ENCODE measurements around the gene GPD1L. TPM values are rescaled to one million over a fixed set of nuclear protein-coding genes. Genes with fewer than 3 reads are reported as not detected.
"Not testable (repeated sequence)": the region's sequence is repeated elsewhere in the genome, so short reads cannot be mapped to it uniquely, and the experiment has no call there.

The GPD1L gene
- total RNA-seq, 1 experiment from 2014 or later: 2.8 TPM

DNA sequence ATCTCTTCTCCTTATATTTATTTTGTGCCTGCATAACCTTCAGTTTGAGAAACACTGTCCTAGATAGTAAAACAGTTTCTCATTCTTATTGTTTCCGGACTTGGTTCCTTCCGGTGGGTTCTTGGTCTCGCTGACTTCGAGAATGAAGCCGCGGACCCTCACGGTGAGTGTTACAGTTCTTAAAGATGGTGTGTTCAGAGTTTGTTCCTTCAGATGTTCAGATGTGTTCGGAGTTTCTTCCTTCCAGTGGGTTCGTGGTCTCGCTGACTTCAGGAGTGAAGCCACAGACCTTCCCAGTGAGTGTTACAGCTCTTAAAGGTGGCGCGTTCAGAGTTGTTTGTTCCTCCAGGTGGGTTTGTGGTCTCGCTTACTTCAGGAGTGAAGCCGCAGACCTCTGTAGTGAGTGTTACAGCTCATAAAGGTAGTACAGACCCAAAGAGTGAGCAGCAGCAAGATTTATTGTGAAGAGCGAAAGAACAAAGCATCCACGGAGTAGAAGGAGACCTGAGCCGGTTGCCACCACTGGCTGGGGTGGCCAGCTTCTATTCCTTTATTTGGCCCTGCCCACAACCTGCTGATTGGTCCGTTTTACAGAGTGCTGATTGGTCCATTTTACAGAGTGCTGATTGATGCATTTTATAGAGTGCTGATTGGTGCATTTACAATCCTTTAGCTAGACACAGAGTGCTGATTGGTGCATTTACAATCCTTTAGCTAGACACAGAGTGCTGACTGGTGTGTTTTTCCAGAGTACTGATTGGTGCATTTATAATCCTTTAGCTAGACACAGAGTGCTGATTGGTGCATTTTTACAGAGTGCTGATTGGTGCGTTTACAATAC is 8.3 kb downstream of the GPD1L start:
- DNase-seq; H3K4me3 ChIP-seq (ENCODE audit: insufficient read depth, low read depth, low read length); H3K36me3 ChIP-seq (replicated peaks; ENCODE audit: control insufficient read depth, insufficient read depth, low read length); H3K27me3 ChIP-seq (ENCODE audit: control insufficient read depth, insufficient read depth, low read length): not testable (repeated sequence)

DNA sequence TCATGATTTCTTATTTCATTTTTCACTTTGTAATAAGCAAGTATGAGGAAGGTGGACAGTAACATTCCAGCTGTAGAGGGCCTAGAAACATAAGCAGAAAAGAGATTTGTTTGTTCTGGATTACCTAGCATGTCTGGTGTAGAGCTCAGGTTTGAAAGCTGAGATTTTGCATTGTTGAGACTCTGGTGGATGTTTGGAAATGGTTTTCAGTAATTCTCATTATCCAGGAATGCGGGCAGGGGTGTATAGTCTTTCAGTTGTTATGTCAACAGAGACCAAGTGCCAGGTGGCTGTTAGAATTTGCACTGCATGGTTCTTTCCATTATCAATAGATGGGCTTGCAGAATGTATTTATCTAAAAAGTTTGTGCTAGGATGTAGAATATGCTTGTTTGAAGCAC is 10.9 kb downstream of the GPD1L start:
- Histone ChIP-seq H3K27me3 (ENCODE audit: control insufficient read depth, insufficient read depth, low read length) (no peaks in the 10 kb centered on the region), H3K36me3 (replicated peaks; ENCODE audit: control insufficient read depth, insufficient read depth, low read length) (no peaks in the 10 kb centered on the region), H3K4me3 (ENCODE audit: insufficient read depth, low read depth, low read length) (no peak overlapping the region)
- DNase-seq: no peak

DNA sequence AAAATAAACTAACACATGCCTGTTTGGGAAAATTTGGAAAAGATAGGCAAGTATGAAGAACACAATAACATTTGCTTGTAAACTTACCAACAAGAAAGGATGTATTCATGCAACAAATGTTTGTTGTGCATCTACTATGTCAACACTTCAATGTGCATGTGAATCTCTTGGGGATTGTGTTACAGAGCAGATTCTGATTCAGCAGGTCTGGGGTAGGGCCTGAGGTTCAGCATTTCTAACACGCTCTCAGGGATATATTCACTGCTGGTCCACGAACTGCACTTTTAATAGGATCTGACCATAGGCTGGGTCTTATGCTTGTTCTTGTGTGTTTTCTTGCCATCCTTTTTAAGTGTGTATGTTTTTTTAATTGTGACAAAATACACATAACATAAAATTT is 11.8 kb downstream of the GPD1L start:
- no peaks in the 10 kb centered on the region for H3K36me3 ChIP-seq (replicated peaks; ENCODE audit: control insufficient read depth, insufficient read depth, low read length)
- H3K27me3 ChIP-seq (ENCODE audit: control insufficient read depth, insufficient read depth, low read length): no peaks in the 10 kb centered on the region
- no peak overlapping the region for H3K4me3 ChIP-seq (ENCODE audit: insufficient read depth, low read depth, low read length)
- DNase-seq: no peak

DNA sequence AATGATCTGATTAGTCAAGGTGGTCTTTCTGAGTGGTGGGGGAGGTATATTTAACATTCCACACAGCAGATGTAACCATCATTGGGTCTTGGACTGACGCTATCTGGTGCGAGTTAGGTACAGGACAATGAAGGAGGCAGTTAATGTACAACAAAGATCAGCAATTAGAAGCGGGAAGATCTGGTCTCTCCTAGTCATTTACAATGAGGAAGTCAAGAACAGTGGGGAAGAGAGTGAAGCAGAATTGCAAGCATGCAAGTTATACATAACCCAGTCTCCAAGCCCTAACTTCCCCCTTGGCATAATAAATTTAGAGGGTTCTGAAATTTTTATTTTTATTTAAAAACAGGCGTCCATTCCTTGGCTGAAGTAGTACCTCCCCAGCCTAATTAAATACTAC is 14.1 kb downstream of the GPD1L start:
- Histone ChIP-seq H3K36me3 (replicated peaks; ENCODE audit: control insufficient read depth, insufficient read depth, low read length) (no peaks in the 10 kb centered on the region), H3K4me3 (ENCODE audit: insufficient read depth, low read depth, low read length) (no peak overlapping the region)
- DNase-seq: no peak

DNA sequence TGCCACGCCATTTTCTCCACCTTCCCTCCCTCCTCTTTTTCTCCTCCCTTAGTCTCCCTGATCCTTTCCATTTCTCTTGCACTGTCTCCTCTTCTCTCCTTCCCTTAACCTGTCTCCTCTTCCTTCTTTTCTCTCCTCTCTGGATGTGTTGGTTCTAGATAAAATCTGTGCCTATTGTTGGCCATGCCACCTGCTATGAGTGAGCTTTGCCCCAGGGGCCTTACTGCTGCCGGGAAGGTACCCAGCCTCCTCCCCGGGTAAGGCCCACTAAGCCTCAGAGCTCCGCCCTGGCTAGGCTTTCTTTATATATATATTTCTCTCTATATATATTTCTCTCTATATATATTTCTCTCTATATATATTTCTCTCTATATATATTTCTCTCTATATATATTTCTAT is 14.7 kb downstream of the GPD1L start:
- Histone ChIP-seq H3K36me3 (replicated peaks; ENCODE audit: control insufficient read depth, insufficient read depth, low read length) (no peaks in the 10 kb centered on the region), H3K27me3 (ENCODE audit: control insufficient read depth, insufficient read depth, low read length) (no peaks in the 10 kb centered on the region), H3K4me3 (ENCODE audit: insufficient read depth, low read depth, low read length) (no peak overlapping the region)
- no peak for DNase-seq

More for the DNA sequence above, 14.1 kb downstream of the GPD1L start:
- no peaks in the 10 kb centered on the region for H3K27me3 ChIP-seq (ENCODE audit: control insufficient read depth, insufficient read depth, low read length)

DNA sequence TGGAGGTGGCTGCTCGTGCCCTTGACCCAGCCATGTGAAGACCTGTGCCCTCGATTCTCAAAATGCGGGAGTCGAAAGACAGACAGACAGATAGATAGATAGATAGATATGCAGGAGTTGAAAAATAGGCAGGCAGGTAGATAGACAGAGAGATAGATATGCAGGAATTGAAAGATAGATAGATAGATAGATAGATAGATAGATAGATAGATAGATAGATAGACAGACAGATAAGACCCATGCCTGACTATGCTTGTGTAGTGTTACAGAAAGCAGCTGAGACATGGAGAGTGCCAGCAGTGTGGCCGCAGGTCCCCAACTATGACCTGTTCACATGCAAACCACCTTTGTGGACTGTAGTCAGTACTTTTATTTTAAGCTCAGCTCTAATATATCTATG is 17.2 kb downstream of the GPD1L start:
- no peak for DNase-seq

DNA sequence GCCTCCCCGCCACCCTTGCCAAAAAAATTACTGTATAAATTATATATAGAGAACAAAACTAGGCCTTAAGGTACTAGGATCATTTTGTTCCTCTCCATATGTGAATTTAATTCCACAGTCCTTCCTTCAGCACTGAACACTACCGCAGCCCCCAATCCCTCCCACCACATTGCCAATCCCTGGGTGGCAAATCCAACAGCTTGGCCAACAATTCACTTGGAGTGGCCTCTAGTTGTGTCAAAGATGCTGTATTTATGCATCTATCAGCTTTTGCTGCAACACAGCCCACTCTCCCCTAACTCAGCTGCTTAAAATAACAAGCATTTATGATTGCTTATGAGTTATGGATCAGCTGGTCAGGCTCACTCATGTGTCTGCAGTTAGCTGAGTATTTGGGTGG is 18.6 kb downstream of the GPD1L start:
- Histone ChIP-seq H3K4me3 (ENCODE audit: insufficient read depth, low read depth, low read length) (no peak overlapping the region), H3K27me3 (ENCODE audit: control insufficient read depth, insufficient read depth, low read length) (no peaks in the 10 kb centered on the region), H3K36me3 (replicated peaks; ENCODE audit: control insufficient read depth, insufficient read depth, low read length) (no peaks in the 10 kb centered on the region)
- DNase-seq: no peak

More for the DNA sequence above, 17.2 kb downstream of the GPD1L start:
- Histone ChIP-seq H3K4me3 (ENCODE audit: insufficient read depth, low read depth, low read length) (no peak overlapping the region), H3K27me3 (ENCODE audit: control insufficient read depth, insufficient read depth, low read length) (no peaks in the 10 kb centered on the region), H3K36me3 (replicated peaks; ENCODE audit: control insufficient read depth, insufficient read depth, low read length) (no peaks in the 10 kb centered on the region)

DNA sequence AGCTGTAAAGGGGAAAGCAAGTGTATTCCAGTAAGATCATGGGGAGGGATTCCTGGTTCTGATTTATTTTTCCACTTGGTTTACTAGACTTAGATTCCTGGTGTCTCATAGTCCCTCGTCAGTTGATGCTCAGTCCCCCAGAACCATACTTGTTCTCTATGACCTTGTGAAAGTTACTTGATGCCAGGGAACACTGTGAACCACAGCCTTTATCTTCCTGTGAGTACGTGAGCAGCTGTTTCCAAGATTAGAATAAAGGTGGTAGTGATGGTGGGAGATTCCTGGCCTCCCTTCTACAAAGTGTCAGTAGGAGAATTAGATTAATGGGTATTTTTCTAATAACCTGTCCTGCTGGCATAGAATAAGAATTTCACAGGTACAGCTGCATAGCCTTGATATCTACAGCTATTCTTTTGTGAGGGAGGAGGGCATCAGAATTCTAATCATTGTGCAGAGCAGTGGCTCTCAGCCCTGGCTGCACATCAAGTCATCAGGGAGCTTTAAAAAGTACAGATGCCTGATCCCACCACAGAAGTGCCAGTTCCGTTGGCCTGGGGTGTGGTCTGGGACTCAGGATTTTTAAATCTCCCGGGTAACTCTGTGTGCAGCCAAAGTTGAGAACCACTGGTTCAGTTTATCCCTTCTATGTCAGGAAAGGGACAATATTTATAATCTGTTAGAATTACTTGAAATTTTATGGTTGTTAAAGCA is 20.0 kb downstream of the GPD1L start:
- H3K4me3 ChIP-seq (ENCODE audit: insufficient read depth, low read depth, low read length): no peak overlapping the region
- no peaks in the 10 kb centered on the region for H3K36me3 ChIP-seq (replicated peaks; ENCODE audit: control insufficient read depth, insufficient read depth, low read length)
- H3K27me3 ChIP-seq (ENCODE audit: control insufficient read depth, insufficient read depth, low read length): no peaks in the 10 kb centered on the region
- DNase-seq: no peak

DNA sequence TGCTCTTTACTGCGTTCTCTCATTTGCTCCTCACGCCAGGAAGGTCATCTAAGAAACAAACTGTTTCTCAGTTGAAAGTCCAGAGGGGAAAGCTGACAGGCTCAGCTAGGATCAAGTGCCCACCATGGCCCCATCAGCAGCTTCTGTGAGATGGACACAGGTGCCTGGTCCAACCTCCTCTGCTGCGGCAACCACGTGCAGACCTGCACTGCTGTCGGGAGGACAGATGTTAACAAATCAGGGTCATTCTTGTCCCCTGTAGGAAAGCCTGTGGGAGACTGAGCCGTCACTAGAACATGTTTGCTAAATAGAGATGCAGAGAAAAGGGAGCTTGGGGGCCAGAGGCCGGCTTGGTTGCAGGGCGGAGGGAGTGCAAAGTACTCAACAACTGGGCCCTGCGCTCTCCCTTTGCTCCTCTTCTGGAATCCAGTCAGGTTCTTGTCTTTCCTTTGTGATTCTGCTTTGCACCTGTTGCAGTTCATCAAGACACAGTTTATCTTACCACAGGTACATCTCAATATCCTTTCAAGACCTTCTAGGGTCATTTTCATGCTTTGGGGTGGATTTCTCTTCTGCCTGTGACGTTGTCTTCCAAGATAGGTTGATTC is 20.9 kb downstream of the GPD1L start:
- H3K4me3 ChIP-seq (ENCODE audit: insufficient read depth, low read depth, low read length): no peak overlapping the region

DNA sequence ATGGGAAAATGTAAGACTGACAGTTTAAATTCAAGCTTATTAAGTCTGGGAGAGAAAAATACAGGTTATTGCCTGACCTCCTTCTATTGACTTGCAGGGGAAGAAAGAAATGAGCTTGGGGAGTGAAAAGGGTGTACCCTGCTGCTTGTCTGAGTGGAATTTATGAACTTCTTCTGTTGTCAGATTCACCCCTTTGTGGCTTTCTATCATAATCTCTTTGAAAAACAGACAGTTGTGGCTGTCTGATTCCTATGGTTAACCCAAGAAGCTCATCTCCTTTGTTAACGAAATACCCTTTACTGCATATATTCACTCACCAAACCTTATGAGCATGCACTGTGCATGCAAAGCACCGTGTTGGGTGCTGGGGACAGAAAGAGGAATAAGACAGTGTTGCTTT is 22.5 kb downstream of the GPD1L start:
- no peak overlapping the region for H3K4me3 ChIP-seq (ENCODE audit: insufficient read depth, low read depth, low read length)
- no peak for DNase-seq
- no peaks in the 10 kb centered on the region for H3K36me3 ChIP-seq (replicated peaks; ENCODE audit: control insufficient read depth, insufficient read depth, low read length)
- H3K27me3 ChIP-seq (ENCODE audit: control insufficient read depth, insufficient read depth, low read length): no peaks in the 10 kb centered on the region

More for the DNA sequence above, 20.9 kb downstream of the GPD1L start:
- H3K27me3 ChIP-seq (ENCODE audit: control insufficient read depth, insufficient read depth, low read length): no peaks in the 10 kb centered on the region
- no peak for DNase-seq
- H3K36me3 ChIP-seq (replicated peaks; ENCODE audit: control insufficient read depth, insufficient read depth, low read length): no peaks in the 10 kb centered on the region

DNA sequence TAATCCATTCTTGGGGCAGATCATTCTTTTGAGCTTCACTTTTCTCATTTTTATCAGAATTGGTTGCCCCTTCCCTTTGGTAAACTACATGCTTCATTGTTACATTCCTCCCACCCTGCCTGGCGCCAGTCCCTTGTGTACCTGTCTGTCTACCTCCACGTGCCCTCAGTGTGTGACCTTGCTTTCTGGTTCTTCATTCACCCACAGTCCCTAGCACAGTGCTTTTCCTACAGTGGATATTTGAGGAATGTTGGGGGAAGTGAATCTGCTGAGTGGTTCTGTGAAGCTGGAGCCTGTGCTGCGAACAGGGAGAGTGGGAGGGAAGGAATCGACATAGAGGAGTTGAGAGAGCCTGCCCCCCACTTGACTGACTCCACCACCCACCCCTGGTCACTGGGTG is 23.4 kb downstream of the GPD1L start:
- no peaks in the 10 kb centered on the region for H3K27me3 ChIP-seq (ENCODE audit: control insufficient read depth, insufficient read depth, low read length)
- DNase-seq: no peak

DNA sequence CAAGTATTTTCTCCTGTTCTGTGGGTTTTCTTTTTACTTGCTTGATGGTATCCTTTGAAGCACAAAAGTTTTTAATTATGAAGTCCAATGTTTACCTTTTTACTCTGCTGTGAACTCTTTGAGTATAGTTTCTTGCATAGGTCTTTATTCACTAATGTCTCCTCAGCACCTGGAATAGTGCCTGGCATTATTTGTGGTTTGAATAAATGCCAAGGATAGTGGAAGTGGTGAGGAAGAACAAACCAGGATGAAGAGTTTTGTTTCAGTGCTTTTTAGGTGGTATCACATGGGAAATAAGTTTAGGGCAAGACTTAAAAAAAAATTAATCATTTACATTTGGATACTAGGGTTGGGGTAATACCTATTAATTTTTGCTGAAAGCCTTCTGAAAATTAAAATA is 25.7 kb downstream of the GPD1L start:
- H3K27me3 ChIP-seq (ENCODE audit: control insufficient read depth, insufficient read depth, low read length): no peaks in the 10 kb centered on the region
- no peak overlapping the region for H3K4me3 ChIP-seq (ENCODE audit: insufficient read depth, low read depth, low read length)
- DNase-seq: no peak
- no peaks in the 10 kb centered on the region for H3K36me3 ChIP-seq (replicated peaks; ENCODE audit: control insufficient read depth, insufficient read depth, low read length)

More for the DNA sequence above, 23.4 kb downstream of the GPD1L start:
- no peak overlapping the region for H3K4me3 ChIP-seq (ENCODE audit: insufficient read depth, low read depth, low read length)
- H3K36me3 ChIP-seq (replicated peaks; ENCODE audit: control insufficient read depth, insufficient read depth, low read length): no peaks in the 10 kb centered on the region

DNA sequence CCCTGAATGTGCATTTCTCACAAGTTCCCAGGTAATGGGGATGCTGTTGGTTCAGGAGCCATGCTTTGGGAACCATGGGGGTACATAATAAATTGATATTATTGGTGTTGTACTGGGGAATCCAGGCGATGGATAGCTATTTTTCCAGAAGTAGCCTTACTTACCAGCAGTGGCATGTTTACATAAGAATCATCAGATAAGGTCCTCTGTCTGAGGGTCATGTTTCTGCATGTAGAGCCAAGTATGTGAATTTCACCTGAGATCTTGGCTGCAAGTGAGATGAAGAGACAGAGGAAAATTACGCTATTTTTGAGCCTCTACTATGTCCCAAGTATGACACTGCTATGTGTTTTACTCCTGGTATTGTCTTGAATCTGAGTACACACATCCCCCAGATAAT is 26.3 kb downstream of the GPD1L start:
- Histone ChIP-seq H3K27me3 (ENCODE audit: control insufficient read depth, insufficient read depth, low read length) (no peaks in the 10 kb centered on the region), H3K4me3 (ENCODE audit: insufficient read depth, low read depth, low read length) (no peak overlapping the region), H3K36me3 (replicated peaks; ENCODE audit: control insufficient read depth, insufficient read depth, low read length) (no peaks in the 10 kb centered on the region)
- no peak for DNase-seq

DNA sequence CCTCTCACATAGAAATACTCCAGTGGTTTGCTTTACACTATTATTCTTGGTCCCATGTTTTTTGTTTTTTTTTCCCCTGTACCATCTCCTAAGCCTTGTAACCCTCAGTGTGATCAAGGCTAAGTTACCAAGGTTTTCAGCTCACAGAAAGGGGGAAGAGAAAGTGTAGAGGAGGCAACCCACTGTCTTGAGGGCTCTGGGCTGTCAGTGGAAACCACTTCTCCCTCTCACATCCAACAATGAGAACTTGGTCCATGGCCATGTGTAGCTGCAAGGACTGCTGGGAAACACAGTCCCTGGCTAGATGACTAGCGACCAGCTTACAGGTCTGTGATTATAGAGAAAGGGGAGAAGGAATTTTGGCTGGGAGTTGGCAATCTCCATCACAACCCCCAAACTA is 30.3 kb downstream of the GPD1L start:
- Histone ChIP-seq H3K4me3 (ENCODE audit: insufficient read depth, low read depth, low read length) (no peak overlapping the region), H3K36me3 (replicated peaks; ENCODE audit: control insufficient read depth, insufficient read depth, low read length) (no peaks in the 10 kb centered on the region), H3K27me3 (ENCODE audit: control insufficient read depth, insufficient read depth, low read length) (no peaks in the 10 kb centered on the region)
- no peak for DNase-seq

DNA sequence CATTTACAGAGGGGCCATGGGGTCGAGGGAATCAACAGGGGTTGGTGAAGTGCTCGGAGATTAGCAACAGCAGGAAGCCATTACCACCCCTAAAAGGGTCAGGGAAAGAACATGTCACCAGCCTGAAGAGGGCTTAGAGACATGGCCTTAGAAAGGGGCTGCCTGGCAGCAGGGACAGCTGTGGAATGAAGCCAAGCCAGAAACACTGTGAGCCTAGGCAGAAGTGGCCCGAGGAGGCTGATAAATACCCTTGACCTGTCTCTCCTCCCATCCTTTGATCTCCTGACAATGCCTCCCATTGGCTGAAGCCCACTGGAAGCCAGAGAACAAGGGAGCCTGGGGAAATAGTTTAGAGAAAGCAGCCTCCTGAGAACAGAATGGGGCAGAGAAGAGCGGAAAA is 31.4 kb downstream of the GPD1L start:
- Histone ChIP-seq H3K27me3 (ENCODE audit: control insufficient read depth, insufficient read depth, low read length) (no peaks in the 10 kb centered on the region), H3K4me3 (ENCODE audit: insufficient read depth, low read depth, low read length) (no peak overlapping the region), H3K36me3 (replicated peaks; ENCODE audit: control insufficient read depth, insufficient read depth, low read length) (no peaks in the 10 kb centered on the region)
- no peak for DNase-seq

Measured in H7 (cell line).